ENCODE data around the gene NAV2.

- TF ChIP-seq CTCF (IDR thresholded peaks at IDR 0.05; ENCODE audit: poor library complexity, severe bottlenecking) (no peak), POLR2AphosphoS5 (IDR thresholded peaks at IDR 0.05) (no peak), EZH2 (IDR thresholded peaks at IDR 0.05; ENCODE audit: borderline replicate concordance, insufficient read depth, low read length, poor library complexity, severe bottlenecking) (no peak)
Observed at GRCh38 chr11:20154381-20154780, 441.7 kb downstream of the NAV2 start.

All from neural cell (in vitro differentiated cells).